Gastrocnemius medialis (tissue), 4 donors: Measurements from ENCODE around the gene GPR6. TPM values are rescaled to one million over a fixed set of nuclear protein-coding genes. Genes with fewer than 3 reads are reported as not detected.

ENCODE experiments used
- ATAC-seq, 2 donors: fragments of 150-250 bp; one replicate each; pipeline ENCODE4 v1.9.1; 2016
- DNase-seq, 2 donors: peaks; one replicate each; pipeline ENCODE4 v3.0.0-alpha.2; 2019
- H3K27ac ChIP-seq, 4 donors: fragments of 200-600 bp; sonication (generic); 1 replicate in 1 of 4; 2 replicates in 3 of 4; pipeline ENCODE4 v1.5.1; 2016 to 2018; ENCODE audit warnings: mild to moderate bottlenecking in 2 of 4, moderate library complexity in 1 of 4
- H3K27me3 ChIP-seq, 3 donors: fragments of 200-600 bp; sonication (generic) in 2 of 3; 1 replicate in 1 of 3; 2 replicates in 2 of 3; pipeline versions ENCODE4 v1.5.1 to v1.6.0; 2016 to 2019; ENCODE audit warnings: mild to moderate bottlenecking in 1 of 3, moderate library complexity in 1 of 3
- H3K36me3 ChIP-seq, 2 donors: fragments of 200-600 bp; sonication (generic) in 1 of 2; one replicate each; pipeline ENCODE4 v1.5.1; 2017 to 2018
- H3K4me1 ChIP-seq, 2 donors: fragments of 200-600 bp; sonication (generic) in 1 of 2; one replicate each; pipeline ENCODE4 v1.5.1; 2016 to 2017; ENCODE audit warnings: mild to moderate bottlenecking in 2 of 2
- H3K4me3 ChIP-seq, 4 donors: fragments of 200-600 bp; sonication (generic) in 3 of 4; 1 replicate in 1 of 4; 2 replicates in 3 of 4; pipeline ENCODE4 v1.5.1; 2016 to 2019; ENCODE audit warnings: mild to moderate bottlenecking in 2 of 4
- H3K9me3 ChIP-seq, 3 donors: fragments of 200-600 bp; sonication (generic) in 2 of 3; 1 replicate in 1 of 3; 2 replicates in 2 of 3; pipeline ENCODE4 v1.5.1; 2016 to 2019
- POLR2A ChIP-seq, 2 donors: fragments of 450-650 bp; IDR thresholded peaks; one replicate each; pipeline ENCODE4 v1.6.1; 2017; ENCODE audit warnings: antibody characterized with exemption in 2 of 2, mild to moderate bottlenecking in 2 of 2, moderate library complexity in 2 of 2
- in situ Hi-C, 4 donors: fragments of 200-750 bp; cut with MboI; loops; one replicate each; pipeline versions ENCODE4 v1.15.0 to v1.8.0; 2017; ENCODE audit warnings: low sequenced_read_pairs in 4 of 4
- intact Hi-C: fragments of 100-400 bp; cut with DNase I; formaldehyde crosslinking; loops from one replicate; pipeline ENCODE4 v1.15.1; 2023; ENCODE audit warnings: low total_unique reads
- total RNA-seq, 4 donors: library from RNA; depleted of rRNA; stranded (reverse); fragments of >200 nt; gene quantifications; one replicate each; pipeline versions ENCODE4 v1.1.0 to v1.2.3, GENCODE V29; 2016
- TF ChIP-seq, protein P1 (sequence below), 5 experiments: fragments of 450-650 bp in 3 of 5; fragments of 200-600 bp in 2 of 5; sonication (generic) in 2 of 5; IDR thresholded peaks in 4 of 5; conservative IDR thresholded peaks in 1 of 5; 1 replicate in 4 of 5; 2 replicates in 1 of 5; pipeline ENCODE4 v1.5.1; 2016 to 2019; ENCODE audit warnings: antibody characterized with exemption in 5 of 5, mild to moderate bottlenecking in 3 of 5, moderate library complexity in 3 of 5

The GPR6 gene
- total RNA-seq, 4 donors from 2014 or later, result not detected

DNA sequence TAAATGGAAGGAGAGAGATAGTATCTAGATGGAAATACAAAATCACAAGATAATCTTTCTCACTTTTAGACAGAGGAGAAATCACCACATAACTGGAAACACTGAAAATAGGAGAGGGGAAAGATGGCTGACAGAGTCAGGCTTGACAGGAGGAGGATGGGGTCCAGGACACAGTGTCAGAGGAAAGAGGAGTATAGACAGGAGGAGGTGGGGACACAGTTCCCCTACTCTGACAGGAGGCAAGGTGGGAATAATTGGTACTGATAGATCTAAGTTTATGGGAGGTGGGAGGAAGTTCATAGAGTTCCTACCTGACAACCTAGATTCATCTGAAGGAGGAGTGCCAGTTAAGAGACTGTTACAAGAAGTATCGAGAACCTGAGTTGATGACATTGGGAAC, 9.1 kb downstream of the GPR6 start:
- H3K4me1 ChIP-seq, result no peaks in the 10 kb centered on the region
- H3K9me3 ChIP-seq, result no peaks in the 10 kb centered on the region
- TF ChIP-seq, protein P1, sequence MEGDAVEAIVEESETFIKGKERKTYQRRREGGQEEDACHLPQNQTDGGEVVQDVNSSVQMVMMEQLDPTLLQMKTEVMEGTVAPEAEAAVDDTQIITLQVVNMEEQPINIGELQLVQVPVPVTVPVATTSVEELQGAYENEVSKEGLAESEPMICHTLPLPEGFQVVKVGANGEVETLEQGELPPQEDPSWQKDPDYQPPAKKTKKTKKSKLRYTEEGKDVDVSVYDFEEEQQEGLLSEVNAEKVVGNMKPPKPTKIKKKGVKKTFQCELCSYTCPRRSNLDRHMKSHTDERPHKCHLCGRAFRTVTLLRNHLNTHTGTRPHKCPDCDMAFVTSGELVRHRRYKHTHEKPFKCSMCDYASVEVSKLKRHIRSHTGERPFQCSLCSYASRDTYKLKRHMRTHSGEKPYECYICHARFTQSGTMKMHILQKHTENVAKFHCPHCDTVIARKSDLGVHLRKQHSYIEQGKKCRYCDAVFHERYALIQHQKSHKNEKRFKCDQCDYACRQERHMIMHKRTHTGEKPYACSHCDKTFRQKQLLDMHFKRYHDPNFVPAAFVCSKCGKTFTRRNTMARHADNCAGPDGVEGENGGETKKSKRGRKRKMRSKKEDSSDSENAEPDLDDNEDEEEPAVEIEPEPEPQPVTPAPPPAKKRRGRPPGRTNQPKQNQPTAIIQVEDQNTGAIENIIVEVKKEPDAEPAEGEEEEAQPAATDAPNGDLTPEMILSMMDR (IDR thresholded peaks at IDR 0.05 in 4 of 5, conservative IDR thresholded peaks at IDR 0.05 in 1 of 5), result no peak
- TF ChIP-seq POLR2A (IDR thresholded peaks at IDR 0.05), result no peak
- DNase-seq (no peak), ATAC-seq (no peak)
- in situ Hi-C loops (no loop called here), intact Hi-C loops (no loop called here)
- H3K27ac ChIP-seq, result no peak overlapping the region
- H3K27me3 ChIP-seq, result no peaks in the 10 kb centered on the region
- H3K36me3 ChIP-seq, result no peaks in the 10 kb centered on the region
- no peak overlapping the region for H3K4me3 ChIP-seq

DNA sequence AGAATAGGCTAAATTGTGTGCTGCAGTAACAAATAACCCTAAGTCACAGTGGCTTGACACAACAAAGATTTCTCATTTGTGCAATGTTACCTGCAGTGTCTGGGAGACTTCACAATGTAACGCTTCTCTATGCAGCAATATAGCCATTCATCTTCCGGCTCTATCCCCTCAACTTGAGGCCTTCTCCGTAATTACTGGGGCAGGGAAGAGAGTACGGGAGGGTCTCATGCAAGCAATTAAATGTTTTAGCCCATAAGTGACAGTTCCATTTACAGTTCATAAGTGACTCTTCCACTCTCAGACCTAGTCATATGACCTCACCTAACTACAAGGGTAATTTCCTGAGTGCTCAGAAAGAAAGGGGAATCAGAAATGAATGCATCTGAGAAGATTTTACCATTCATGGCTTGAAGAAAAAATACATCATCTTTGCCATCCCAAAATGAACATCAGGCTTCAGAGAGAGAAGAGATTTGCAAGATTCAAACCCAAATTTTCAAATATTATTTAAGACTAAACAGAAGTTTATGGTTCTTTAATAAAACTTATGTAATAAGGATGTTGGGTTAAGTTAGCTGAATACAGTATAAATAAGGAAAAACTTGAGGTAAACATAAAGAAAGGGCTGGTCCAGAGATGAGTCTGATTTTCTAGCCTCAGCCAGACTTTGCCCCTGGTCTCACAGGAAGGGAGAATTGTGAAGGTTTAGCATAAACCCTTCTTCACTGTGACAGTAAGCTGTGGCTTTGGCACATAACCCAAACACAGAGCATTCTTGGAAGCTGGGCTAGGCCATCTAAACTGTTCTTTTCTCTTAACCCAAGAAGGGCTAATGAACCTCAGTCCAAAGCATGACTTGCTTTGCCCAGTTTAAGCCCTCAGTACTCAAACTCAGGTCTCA, 13.3 kb downstream of the GPR6 start:
- Histone ChIP-seq H3K4me1 (no peaks in the 10 kb centered on the region), H3K4me3 (no peak overlapping the region), H3K36me3 (no peaks in the 10 kb centered on the region), H3K27ac (no peak overlapping the region), H3K9me3 (no peaks in the 10 kb centered on the region), H3K27me3 (no peaks in the 10 kb centered on the region)
- intact Hi-C loops, result no loop called here
- in situ Hi-C loops, result no loop called here
- DNase-seq (no peak), ATAC-seq (no peak)
- TF ChIP-seq POLR2A (IDR thresholded peaks at IDR 0.05), result no peak
- TF ChIP-seq, protein P1 (IDR thresholded peaks at IDR 0.05 in 4 of 5, conservative IDR thresholded peaks at IDR 0.05 in 1 of 5), result no peak

DNA sequence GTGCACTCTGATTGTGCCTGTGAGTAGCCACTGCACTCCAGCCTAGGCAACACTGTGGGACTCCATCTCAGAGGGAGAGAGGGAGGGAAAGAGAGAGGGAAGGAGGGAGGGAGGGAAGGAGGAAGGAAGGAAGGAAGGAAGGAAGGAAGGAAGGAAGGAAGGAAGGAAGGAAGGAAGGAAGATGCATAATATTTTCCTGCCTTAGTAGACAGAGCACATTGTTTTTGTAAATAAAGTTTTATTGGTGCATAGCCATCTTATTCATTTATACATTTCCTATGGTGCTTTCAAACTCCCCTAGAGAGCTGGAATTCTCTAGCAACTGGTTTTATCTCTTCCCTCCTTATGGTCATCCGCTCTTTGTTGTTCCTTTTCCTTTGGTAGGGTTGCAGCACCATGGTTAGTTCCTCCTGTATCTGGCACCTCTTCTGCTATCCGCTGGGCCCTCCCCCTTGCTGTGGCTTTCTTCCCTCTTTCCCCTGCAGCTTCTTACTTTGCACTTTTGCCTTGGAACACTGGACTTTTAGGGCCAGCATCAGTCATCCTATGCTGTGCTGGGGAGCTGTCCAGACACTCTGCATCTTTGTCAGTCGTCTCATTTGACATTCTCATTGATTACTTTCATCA, 20.2 kb downstream of the GPR6 start:
- no peak for TF ChIP-seq POLR2A (IDR thresholded peaks at IDR 0.05)
- TF ChIP-seq, protein P1 (IDR thresholded peaks at IDR 0.05 in 4 of 5, conservative IDR thresholded peaks at IDR 0.05 in 1 of 5), result no peak

DNA sequence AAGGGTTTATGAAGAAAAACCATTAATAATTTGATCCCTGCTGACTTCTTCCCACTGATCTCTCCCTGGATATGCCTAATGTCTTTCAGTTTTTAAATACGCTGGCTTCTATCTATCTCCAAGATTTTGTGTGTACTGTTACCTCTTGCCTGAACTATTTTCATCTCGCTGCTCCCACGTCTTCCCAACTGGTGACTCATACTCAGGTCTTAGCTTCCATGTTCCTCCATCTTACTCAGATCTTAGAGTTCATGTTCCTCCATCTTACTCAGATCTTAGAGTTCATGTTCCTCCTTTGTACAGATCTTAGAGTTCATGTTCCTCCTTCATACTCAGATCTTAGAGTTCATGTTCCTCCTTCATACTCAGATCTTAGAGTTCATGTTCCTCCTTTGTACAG, 21.6 kb downstream of the GPR6 start:
- intact Hi-C loops, result no loop called here
- Histone ChIP-seq H3K27ac (no peak overlapping the region), H3K36me3 (no peaks in the 10 kb centered on the region), H3K27me3 (peaks cover 0 to 4% (median 0%) of the 10 kb centered on the region in 3 donors), H3K4me3 (no peak overlapping the region), H3K9me3 (no peaks in the 10 kb centered on the region), H3K4me1 (no peaks in the 10 kb centered on the region)
- DNase-seq (no peak), ATAC-seq (no peak)
- TF ChIP-seq, protein P1 (IDR thresholded peaks at IDR 0.05 in 4 of 5, conservative IDR thresholded peaks at IDR 0.05 in 1 of 5), result no peak
- no peak for TF ChIP-seq POLR2A (IDR thresholded peaks at IDR 0.05)
- in situ Hi-C loops, result no loop called here

More for the DNA sequence above, 20.2 kb downstream of the GPR6 start:
- intact Hi-C loops (no loop called here), in situ Hi-C loops (no loop called here)
- no peak overlapping the region for H3K27ac ChIP-seq
- H3K36me3 ChIP-seq, result no peaks in the 10 kb centered on the region
- no peak for ATAC-seq
- H3K9me3 ChIP-seq, result no peaks in the 10 kb centered on the region
- DNase-seq, result no peak
- H3K27me3 ChIP-seq, result peaks cover 0 to under 1% (median 0%) of the 10 kb centered on the region in 3 donors
- H3K4me3 ChIP-seq, result no peak overlapping the region
- H3K4me1 ChIP-seq, result no peaks in the 10 kb centered on the region
